Motor neuron (in vitro differentiated cells): Measurements from ENCODE around the gene USP46. TPM values are rescaled to one million over a fixed set of nuclear protein-coding genes. Genes with fewer than 3 reads are reported as not detected.

Experiments used
- ATAC-seq, 8 experiments: fragments of 200-7000 bp; cut with Tn5 transposase; replicated peaks in 6 of 8; 2 replicates each; pipeline ENCODE4 v1.8.0; 2021; ENCODE audit warnings: mild to moderate bottlenecking in 8 of 8, moderate library complexity in 8 of 8
- H3K27ac ChIP-seq, 2 donors: fragments of 250-450 bp; sonication (Bioruptor Pico); 2 replicates each; pipeline ENCODE4 v1.9.0; 2021; ENCODE audit warnings: antibody characterized with exemption in 2 of 2, mild to moderate bottlenecking in 2 of 2, moderate library complexity in 1 of 2
- H3K4me1 ChIP-seq, 2 donors: fragments of 250-450 bp; sonication (Bioruptor Pico); replicated peaks in 1 of 2; 2 replicates each; pipeline ENCODE4 v1.6.1; 2021; ENCODE audit warnings: antibody characterized with exemption in 2 of 2, mild to moderate bottlenecking in 2 of 2, moderate library complexity in 1 of 2
- H3K4me3 ChIP-seq, 5 donors: fragments of 250-450 bp; sonication (Bioruptor Pico); 2 replicates each; pipeline ENCODE4 v1.9.0; 2021; ENCODE audit warnings: antibody characterized with exemption in 5 of 5, mild to moderate bottlenecking in 5 of 5, moderate library complexity in 4 of 5
- WGBS, 10 experiments: fragments of 450-650 bp; shearing (Covaris generic); methylation state at CpG; one replicate each; pipeline ENCODE4 v1.0.0; 2022; 5-methylcytosine and 5-hydroxymethylcytosine counted together
- in situ Hi-C, 9 experiments: fragments of 400-800 bp; cut with MboI; loops; one replicate each; pipeline ENCODE4 v1.15.0; 2021; ENCODE audit warnings: low sequenced_read_pairs in 9 of 9, low pct_unique_long_range_greater_than_20kb in 2 of 9; ENCODE audit not compliant: unreplicated experiment in 9 of 9
- total RNA-seq, 8 experiments: library from RNA; unstranded; fragments of 300-600 nt; gene quantifications; 2 replicates each; pipeline versions ENCODE4 v1.2.3 to v1.2.4, GENCODE V29; 2022

Gene USP46
- total RNA-seq, 8 experiments from 2014 or later: 9.2 to 20.7 (median 13.0) TPM

DNA sequence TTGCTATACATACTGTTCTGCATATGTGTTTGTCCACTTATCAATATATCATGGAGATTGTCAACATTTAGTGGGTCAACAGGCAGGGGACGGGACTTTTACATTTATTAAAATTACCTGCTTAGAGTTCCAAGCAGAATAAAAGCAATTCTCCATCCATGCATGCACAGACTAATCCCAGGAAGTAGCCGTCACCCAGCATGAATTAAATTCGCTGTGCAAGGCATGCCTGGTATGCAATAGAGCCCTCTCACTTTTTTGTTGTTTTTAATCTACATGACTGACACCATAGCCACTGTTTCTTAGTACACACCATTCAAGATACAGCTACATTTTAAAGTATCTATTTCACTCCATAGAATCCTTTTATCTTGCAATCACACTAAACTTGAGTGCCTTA lies 108.9 kb downstream of the USP46 start:
- ATAC-seq: peak in 3 of 8 experiments; percentile 54 to 73 (median 57)
- Histone ChIP-seq H3K4me3 (no peak overlapping the region), H3K4me1 (no peaks in the 10 kb centered on the region), H3K27ac (no peak overlapping the region)
- 0 to 89% (median 69%) methylated on average over 1 to 3 of the region's 3 CpGs; no CpG with 5 or more reads in 1 of the 10 experiments for WGBS, 10 experiments
- in situ Hi-C loops: loop anchor here in 1 of 9 experiments (25.0 kb wide), 1 partner anchor 437 kb away; no protein-coding TSS in a partner anchor

- in situ Hi-C loops: loop anchor here in 3 of 9 experiments (10.0 to 25.0 kb wide), 2 partner anchors 436 to 438 kb away; no protein-coding TSS in a partner anchor
- Histone ChIP-seq H3K4me3 (no peak overlapping the region), H3K4me1 (no peaks in the 10 kb centered on the region), H3K27ac (no peak overlapping the region)
- WGBS, 10 experiments: 33 to 100% (median 63%) methylated on average over 2 to 6 of the region's 8 CpGs; no CpG with 5 or more reads in 1 of the 10 experiments
- ATAC-seq: no peak
Measured at GRCh38 chr4:52548818-52549570, 110.1 kb downstream of the USP46 start.

- no peaks in the 10 kb centered on the region for H3K4me1 ChIP-seq
- in situ Hi-C loops: loop anchor here in 3 of 9 experiments (10.0 to 25.0 kb wide), 2 partner anchors 438 to 441 kb away; no protein-coding TSS in a partner anchor
- no peak for ATAC-seq
- H3K27ac ChIP-seq: no peak overlapping the region
- H3K4me3 ChIP-seq: no peak overlapping the region
- 68 to 86% (median 71%) methylated on average over 1 to 4 of the region's 4 CpGs; no CpG with 5 or more reads in 4 of the 10 experiments for WGBS, 10 experiments
Measured at GRCh38 chr4:52546449-52546848, 112.7 kb downstream of the USP46 start.

DNA sequence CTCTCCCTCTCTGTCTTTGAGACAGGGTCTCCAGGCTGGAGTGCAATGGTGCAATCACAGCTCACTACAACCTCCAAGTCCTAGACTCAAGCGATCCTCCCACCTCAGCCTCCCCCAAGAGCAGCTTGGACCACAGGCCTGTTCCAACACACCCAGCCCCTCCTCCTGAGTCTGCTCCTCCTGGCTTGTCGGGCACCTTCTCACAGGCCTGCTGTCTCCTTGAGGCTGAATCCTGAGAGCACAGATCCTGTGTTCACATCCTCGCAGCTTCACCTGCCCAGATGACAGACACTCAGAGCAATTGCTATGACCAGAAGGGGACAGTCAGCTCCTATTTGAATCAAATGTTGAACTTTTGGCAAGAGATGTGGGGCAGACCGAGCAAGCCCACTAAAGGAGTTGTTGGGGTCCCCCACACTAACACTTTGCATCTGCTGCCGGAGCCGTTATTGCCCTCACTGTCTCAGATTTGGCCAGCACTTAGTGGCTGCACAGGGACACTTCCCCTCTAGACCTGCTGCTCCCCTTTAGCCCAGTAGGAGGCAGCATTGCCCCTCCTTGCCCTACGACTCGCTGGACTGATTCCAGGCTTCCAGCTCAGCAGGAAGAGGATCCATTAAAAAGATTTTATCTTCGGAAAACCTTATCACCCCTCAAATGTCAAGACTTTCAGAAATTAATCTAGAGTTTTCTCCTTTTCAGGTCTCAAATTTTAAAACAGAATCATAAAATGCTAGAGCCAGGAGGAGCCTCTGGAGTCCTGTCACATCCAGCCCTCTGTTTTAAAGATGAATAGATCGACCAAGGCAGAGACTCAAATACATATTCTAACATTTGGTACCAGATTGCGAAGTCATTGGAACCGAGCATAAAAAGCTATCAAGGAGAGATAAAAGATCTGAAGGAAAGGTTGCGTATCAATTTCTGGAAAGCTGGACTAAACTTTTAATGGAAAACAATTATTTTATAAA lies 113.7 kb downstream of the USP46 start:
- peak in 7 of 8 experiments; percentile 47 to 83 (median 79) for ATAC-seq
- Histone ChIP-seq H3K27ac (no peak overlapping the region), H3K4me1 (no peaks in the 10 kb centered on the region), H3K4me3 (no peak overlapping the region)
- in situ Hi-C loops: loop anchor here in 3 of 9 experiments (10.0 to 25.0 kb wide), 2 partner anchors 439 to 442 kb away; no protein-coding TSS in a partner anchor
- 20 to 100% (median 35%) methylated on average over 1 to 8 of the region's 13 CpGs for WGBS, 10 experiments

Other genes starting within 250 kb of the USP46 start
- under 1 TPM in 7 of 8 experiments, not detected in 1; 0.05 to 0.66 (median 0.28) TPM for gene ERVMER34-1, start 92.1 kb upstream of the USP46 start, total RNA-seq
- 10 to 100 TPM in 2 of 8 experiments, 1 to 10 TPM in 5, under 1 TPM in 1; 0.41 to 17.7 (median 2.5) TPM for gene RASL11B, start 203.0 kb upstream of the USP46 start, total RNA-seq